GM18858 (cell line): Measurements from ENCODE around the gene RPL10A.
A peak's percentile ranks its signal among the peaks of the same experiment; 100 is the strongest.

ENCODE experiments used
- ATAC-seq: cut with Tn5 transposase; IDR thresholded peaks from one replicate; pipeline ENCODE4 v1.9.1; 2021; ENCODE audit not compliant: unreplicated experiment

Gene RPL10A

DNA sequence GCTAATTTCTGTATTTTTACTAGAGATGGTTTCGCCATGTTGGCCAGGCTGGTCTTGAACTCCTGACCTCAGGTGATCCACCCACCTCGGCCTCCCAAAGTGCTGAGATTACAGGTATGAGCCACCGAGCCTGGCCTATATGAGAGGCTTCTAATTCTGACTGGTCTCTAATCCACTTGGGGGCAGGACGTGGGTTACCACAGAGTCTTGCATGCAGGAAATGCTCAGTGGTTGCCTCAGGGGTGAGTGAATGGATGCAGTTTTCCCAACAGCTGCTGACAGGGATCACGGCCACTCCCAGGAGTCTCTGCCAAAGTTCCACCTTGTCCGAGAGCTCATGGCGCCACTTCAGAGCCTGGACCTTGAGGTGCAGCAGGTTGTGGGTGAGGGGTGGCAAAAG, 22.5 kb upstream of the RPL10A start:
- ATAC-seq: no peak

DNA sequence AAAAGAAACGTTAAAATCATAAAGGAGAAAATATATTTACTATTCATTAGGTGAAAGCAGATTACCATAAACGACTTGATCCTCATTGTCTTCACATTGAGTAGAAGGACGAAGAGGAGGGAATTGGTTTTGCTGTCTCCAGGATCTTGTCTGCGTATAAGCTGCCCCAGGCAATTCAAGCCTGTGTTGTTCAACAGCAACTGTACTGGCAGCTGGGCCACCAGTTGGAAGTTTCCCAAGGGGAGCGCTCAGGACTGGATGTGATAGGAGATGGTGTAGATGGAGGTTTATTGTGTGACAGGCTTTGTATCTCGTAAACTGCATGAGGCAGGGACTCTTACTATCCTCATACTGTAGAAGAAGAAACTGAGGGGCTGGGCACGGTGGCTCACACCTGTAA, 20.0 kb upstream of the RPL10A start:
- no peak for ATAC-seq

DNA sequence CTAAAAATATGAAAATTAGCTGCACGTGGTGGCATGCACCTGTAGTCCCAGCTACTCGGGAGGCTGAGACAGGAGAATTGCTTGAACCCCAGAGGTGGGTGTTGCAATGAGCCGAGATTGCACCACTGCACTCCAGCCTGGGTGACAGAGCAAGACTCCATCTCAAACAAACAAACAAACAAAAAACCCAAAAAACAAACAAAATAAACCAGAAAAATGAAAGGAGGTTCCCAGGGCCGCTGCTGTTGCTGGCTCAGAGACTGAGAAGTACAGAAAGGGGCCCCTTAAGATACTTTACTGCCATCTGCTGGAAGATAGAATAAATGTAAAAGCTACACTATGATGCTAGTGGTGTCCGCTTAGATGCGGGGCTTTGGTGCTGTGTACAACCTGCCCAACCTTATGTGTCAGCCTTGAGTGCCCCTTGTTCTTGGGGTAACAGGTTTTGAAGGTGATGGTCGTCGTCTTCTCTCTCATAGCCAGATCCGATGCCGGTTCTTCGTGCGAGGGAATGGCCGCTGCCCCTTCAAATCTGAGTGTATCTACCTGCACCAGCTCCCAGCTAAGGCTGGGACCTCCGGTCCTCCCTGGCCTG, 18.8 kb upstream of the RPL10A start:
- no peak for ATAC-seq

DNA sequence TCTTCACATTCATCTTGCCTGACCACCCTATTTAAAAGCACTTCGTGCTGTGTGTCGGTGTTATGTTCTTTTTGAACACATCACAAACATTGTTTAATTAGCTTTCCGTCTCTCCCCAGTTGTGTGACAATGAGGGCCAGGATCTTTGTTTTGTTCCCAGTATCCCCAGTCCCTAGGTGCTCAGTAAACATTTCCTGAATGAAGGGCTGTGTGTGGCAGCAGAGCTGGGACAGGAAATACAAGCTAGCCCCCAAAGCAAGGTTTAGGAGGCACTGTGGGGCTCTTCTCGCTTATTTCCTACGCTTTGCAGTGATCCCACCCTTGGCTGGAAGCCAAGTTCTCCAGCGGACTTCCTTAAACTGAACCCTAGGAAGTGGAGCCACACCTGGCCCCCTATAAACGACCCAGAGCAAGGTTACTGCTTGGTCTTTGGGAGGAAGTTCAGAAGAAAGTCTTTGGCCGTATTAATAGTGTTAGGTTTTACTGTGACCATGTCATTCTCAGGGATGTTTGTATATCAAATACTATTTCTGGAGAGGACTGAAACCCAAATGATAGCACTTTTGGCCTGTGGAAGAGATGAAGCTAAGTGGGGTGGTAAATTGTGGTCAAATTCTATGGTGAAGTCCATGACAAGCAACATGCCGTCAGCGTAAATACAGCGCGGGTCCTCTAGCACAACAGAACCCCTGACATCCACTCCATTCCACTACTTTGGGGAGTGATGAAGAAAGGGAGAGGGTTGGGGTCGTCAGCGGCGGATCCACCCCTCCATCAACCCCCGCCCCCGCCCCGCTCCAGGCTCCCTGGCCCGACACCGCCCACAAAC, 16.6 kb upstream of the RPL10A start:
- ATAC-seq: no peak

DNA sequence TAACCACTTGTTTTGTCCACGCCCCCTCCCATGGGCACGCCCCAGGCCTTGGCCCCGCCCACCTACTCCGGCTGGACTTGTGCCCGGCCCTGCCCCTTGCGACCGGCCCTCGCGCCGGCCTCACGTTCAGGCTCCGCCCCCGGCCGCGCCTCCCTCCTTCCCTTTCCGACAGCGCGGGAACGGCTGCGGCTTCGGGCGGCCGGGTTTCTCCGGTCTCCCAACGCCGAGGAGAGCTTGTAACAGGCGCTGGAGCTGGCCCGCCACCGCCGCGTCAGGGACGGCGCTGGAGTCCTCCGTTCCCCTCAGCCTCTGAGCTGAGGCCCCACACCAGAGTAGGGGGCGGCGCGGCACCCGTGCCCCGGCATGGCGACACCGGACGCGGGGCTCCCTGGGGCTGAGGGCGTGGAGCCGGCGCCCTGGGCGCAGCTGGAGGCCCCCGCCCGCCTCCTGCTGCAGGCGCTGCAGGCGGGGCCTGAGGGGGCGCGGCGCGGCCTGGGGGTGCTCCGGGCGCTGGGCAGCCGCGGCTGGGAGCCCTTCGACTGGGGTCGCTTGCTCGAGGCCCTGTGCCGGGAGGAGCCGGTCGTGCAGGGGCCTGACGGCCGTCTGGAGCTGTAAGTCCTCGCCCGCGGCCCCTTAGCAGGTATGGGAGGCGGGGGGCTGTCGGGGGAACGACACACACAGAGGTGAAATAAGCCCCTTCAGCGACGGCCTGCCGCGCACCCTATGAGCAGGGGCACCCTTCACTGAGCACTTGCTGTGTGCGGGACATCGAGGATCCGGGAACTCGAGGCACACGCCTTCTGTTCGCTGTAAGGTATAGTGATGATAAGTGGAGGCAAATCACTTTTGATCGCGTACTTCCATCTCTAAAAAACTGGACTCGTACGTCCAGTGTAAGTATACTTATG, 15.8 kb upstream of the RPL10A start, which contains the start of gene FANCE:
TSS of gene FANCE (plus strand) at position 156 of the 908 bp plus-strand sequence. CDS start at position 364, 208 bp downstream.
- peak; percentile 67 for ATAC-seq

DNA sequence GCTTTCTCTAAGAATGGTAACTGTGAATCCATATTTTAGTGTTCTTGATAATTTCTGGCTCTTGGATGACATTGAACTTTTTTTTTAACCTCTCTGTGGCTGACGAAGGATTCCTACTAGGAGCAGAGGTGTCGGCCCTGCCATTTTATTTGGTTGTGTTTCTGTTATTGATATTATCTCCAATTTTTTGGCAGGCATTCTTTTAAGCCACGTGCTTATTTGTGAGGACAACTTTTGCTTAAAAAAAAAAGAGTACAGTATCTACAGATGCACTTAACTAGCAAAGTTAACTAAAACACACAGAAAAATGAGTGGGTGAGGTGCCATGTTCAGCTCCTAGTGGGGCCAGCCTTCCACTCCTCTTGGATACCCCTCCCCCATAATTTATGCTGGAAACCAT, 15.0 kb upstream of the RPL10A start:
- ATAC-seq: no peak

DNA sequence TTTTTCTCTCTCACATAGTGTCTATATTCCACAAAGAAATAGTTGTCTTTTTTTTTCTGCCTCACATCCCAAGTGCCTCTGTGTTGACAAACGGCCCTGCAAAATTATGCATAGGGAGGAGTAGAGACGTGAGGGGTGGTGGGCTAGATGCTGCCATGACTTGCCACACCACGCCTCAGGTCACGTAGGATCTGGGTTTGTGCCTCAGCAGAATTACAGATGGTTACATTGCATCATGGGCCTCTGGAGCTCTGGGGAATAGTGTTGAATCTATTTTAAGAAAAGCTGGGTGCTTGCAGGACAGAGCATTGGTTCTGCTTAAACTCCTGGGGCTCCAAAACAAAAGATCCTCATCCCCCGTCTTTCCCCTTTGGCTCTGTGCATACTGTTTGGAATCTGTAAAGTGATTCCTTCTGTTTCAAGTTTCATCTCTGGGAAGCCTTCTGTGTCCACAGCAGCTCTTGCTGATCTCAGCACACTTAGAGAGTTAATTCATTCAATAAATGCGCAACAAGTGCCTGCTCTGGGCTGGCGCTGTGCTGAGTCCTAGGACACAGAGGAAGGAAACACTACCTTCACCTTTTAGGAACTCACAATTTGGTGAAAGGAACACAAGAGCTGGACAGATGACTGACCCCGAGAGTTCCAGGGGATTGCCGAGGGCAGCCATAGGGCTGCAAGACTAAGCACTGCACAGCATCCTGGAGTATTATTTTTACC, 13.7 kb upstream of the RPL10A start:
- ATAC-seq: no peak

DNA sequence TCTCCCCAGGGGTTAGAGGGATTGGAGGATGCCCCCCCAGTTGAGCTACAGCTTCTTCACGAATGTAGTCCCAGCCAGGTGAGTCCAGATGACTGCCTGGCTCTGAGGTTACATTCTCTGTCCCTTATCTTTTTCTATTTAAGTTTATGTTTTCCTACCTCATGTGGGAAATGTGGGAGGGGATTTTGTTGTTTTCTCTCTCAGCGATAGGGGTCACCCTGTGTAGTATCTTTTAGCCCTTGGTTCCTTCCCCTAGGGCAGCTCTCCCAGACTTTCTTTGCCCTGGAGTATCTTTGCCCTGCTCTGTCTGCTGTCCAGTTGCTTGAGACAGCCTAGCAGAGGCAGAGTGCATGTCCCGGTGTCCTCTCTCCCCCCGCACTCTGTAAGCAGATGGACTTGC, 10.3 kb upstream of the RPL10A start:
- no peak for ATAC-seq

DNA sequence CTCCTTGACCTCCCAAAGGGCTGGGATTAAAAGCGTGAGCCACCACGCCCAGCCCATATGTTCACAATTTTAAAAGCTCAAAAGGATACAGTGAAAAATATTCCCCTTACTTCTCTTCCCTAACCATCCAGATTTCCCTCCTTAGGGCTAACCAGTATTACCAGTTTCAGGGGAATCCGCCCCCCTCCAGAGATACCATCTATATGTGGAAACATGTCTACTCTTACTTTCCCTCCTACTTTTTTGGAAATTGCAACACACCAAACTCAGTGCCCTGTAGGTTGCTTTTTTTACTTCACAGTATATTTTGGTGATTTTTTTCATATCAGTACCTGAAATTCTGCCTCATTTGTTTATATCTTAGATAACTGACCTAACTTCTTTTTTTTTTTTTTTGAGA, 6.9 kb upstream of the RPL10A start:
- ATAC-seq: no peak

DNA sequence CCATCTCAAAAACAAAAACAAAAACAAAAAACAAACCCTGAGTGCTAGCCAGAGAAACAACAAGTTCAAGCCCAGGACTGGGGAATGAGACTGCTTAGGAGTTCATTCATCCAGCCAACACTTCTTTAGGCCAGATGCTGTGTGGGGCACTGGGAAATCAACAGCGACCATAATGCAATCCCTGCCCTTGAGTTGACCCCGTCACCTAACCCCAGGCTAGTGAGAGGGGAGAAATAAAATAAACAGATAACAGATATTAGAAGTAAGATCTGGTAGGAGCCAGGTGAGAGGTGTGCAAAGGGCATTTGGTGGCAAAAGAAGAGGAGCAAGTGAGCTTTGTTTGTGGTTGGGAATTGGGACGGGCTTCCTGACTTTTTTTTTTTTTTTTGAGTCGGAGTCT, 4.9 kb upstream of the RPL10A start:
- ATAC-seq: no peak

DNA sequence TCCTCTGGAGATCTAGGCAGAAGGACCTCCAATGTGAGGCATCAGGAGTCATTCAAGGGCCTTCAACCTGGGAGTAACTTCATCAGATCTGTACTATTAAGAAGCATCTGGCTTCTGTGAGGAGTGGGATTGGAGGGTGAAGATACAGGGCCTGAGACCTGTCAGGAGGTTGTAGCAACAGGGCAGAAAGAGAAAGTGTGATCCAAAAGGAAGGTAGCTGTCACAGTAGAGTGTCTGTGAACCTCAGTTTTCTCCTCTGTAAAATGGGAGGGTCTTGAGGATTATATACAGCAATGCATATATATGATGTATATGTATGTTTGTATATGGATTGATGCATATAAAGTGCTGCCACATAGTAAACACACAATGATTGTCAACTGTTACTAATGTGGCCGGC, 2.6 kb upstream of the RPL10A start:
- no peak for ATAC-seq

DNA sequence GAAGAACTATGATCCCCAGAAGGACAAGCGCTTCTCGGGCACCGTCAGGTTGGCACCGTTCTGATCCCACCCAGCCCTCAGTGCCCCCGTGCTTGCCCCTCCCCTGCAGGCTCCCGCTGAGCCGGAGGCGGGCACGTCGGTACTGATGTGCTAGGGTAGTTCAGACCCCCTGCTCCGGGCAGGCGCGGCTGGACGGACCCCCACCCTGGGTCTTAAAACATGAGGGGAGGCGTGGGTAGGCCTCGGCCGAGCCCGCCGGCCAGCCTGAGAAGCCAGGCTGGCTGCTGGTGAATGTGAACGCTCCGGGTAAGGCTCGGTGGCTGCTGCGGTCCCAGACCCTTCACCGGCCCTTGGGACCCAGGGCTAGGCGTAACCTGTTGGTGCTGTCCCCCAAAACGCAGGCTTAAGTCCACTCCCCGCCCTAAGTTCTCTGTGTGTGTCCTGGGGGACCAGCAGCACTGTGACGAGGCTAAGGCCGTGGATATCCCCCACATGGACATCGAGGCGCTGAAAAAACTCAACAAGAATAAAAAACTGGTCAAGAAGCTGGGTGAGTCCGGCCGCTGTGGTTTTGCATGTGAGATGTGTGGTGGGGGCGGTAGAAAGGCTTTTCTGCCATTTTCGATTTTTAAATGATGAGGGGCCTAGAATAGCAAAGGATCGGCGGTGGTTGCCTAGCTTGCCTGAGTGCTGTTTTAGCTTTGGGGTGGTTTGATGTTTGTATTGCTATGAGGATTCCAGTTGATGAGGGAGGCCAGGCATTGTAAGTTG, 964 bp downstream of the RPL10A start:
- no peak for ATAC-seq

DNA sequence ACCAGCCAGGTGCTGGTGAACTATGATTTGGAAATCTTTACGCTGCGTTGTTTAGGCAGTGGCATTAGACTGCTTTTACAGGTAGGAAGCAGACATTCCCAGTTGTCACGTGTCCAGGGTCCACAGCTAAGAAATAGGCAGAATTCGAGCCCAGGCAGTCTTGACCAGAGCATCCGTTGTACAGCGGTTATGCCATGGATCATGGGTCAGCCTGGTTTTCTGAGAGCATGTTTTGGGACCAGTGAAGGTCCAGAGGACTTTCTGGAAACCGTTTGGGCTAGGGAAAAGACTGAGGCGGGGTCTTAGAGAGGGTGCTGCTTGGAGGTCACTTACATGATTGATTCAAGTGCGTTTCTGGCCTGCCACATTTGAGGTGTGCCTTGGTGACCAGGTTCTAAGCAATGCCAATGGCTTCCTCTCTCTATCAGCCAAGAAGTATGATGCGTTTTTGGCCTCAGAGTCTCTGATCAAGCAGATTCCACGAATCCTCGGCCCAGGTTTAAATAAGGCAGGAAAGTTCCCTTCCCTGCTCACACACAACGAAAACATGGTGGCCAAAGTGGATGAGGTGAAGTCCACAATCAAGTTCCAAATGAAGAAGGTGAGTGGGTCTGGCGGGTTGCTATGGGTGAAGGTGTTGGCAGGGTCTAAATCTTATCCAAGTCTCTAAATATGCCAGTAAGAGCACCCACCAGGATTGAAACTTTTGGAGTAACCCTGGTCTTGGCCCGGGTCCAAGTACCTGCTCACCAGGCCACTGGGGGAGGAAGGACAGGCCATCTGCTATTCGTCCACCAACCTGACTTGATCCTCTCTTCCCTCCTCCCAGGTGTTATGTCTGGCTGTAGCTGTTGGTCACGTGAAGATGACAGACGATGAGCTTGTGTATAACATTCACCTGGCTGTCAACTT, 1.8 kb downstream of the RPL10A start:
- ATAC-seq: no peak

DNA sequence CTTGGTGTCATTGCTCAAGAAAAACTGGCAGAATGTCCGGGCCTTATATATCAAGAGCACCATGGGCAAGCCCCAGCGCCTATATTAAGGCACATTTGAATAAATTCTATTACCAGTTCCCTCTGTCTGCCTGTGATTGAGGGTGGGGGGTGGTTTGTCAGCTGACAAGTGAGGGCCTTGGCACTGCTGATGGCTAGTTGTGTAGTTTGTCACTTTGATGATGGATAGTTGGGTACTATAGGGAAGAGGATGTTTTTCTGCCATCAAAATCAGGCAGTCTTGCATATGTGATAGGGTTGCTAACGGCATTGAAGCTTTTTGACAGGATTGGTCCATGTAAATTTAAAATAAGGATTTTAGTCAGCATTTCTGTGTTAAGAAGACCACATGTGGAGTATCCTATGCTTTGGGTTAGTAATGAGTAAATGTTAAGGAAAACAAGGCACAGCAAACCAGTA, 2.5 kb downstream of the RPL10A start:
- no peak for ATAC-seq

DNA sequence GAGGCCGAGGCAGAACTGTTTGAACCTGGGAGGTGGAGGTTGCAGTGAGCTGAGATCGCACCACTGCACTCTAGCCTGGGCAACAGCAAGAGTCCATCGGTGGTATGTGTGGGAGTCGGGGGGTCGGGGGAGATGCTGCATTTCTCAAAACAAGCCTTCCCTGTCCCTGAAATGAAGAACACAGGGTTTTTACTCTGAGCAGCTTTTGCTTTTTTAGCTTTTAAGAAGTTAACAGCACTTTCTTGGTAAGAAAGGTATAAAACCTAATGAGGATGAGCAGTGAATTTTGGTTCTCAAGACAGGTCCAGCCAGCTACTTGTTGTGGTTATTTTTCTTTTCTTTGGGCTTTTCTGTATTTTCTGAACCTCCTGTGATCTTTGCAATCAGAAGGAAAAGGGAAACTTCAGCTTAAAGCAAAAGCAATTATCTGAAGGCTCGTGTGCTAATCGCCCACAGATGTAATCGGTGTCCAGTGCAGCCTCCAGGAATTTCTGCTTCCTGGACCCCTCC, 3.7 kb downstream of the RPL10A start:
- no peak for ATAC-seq

DNA sequence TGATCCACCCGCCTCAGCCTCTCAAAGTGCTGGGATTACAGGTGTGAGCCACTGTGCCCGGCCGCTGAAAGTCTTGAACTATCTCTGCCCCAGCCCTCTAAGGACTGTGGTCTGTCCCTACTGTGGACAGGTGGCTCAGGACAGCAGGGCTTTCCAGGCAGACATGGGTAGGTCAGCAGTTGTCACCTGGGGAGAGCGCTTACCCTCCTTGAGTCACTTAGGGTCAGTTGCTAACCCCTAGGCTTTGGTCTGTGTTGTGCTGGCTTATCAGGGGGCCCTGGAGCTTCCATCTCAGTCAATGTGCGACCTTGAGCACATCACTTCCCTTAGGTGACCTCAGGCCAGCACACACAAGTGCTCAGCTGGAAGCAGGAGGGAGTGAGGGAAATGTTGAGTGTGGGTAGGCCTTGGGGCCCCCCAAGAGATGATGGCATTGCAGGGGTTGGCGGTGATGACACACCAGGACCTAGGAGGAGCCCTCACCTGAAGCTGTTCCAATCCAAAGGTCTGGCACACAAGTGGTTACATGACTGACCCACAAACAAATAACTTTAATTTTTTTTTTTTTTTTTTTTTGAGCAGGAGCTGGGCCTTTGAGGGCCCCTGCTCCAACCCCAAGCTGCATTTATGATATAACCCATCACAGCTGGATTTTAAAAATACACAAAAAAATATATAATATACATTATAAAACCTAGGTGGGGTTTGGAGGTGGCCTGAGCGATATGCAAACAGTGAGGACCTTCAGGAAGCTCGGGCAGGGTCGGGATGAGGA, 5.1 kb downstream of the RPL10A start:
- no peak for ATAC-seq

DNA sequence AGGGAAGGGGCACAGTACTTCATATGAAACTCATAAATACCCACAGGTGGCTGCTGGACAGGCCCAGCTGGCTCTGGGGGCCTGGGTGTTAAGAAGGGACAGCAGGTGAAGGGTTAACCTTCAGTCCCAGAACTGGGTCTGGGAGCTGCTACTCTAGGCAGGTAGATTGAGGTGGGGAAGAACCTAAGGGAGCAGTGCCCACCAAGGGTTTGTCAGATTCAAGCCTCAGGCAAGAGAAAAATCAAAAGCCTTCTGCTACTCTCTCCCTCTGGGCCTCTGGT, 5.6 kb downstream of the RPL10A start:
- no peak for ATAC-seq
